Activated CD8-positive, alpha-beta memory T cell treated with anti-CD3 and anti-CD28 coated beads for 36 hours (primary cell): ENCODE results near the gene TBX15. TPM values are rescaled to one million over a fixed set of nuclear protein-coding genes. Genes with fewer than 3 reads are reported as not detected.

Experiments used
- CTCF ChIA-PET: fragments of 350-600 bp; sonication (Branson Sonifier 250); formaldehyde crosslinking; loops from one replicate; lab custom pipeline; 2021; ENCODE audit warnings: antibody characterized with exemption; lab: Charles Lee
- POLR2A ChIA-PET: fragments of 350-600 bp; sonication (Branson Sonifier 250); formaldehyde crosslinking; loops from one replicate; lab custom pipeline; 2021; ENCODE audit warnings: antibody characterized with exemption; lab: Charles Lee
- total RNA-seq, 2 experiments: library from RNA; stranded (reverse); gene quantifications; one replicate each; pipeline ENCODE4 v1.2.3, GENCODE V29; 2021

TBX15 gene
- total RNA-seq, 2 experiments from 2014 or later = not detected

- POLR2A ChIA-PET = no interaction called here
These were observed 75.6 kb downstream of the TBX15 start for GRCh38 chr1:118912574-118912973.

GRCh38 chr1:118911571-118911970 is 76.6 kb downstream of the TBX15 start:
- CTCF ChIA-PET = no interaction called here
- POLR2A ChIA-PET = no interaction called here

More at GRCh38 chr1:118912574-118912973, 75.6 kb downstream of the TBX15 start:
- CTCF ChIA-PET = no interaction called here

- ChIA-PET CTCF (no interaction called here), POLR2A (no interaction called here)
These were observed 80.7 kb downstream of the TBX15 start for GRCh38 chr1:118907466-118907865.

GRCh38 chr1:118905671-118906070 is 82.5 kb downstream of the TBX15 start:
- POLR2A ChIA-PET = no interaction called here
- CTCF ChIA-PET = no interaction called here

GRCh38 chr1:118905196-118905595 is 82.9 kb downstream of the TBX15 start:
- ChIA-PET CTCF (no interaction called here), POLR2A (no interaction called here)

GRCh38 chr1:118902711-118903191 is 85.4 kb downstream of the TBX15 start:
- ChIA-PET CTCF (no interaction called here), POLR2A (no interaction called here)

- ChIA-PET CTCF (no interaction called here), POLR2A (no interaction called here)
These were observed 85.8 kb downstream of the TBX15 start for GRCh38 chr1:118902299-118902698.

- POLR2A ChIA-PET = no interaction called here
- CTCF ChIA-PET = no interaction called here
These were observed 87.3 kb downstream of the TBX15 start for GRCh38 chr1:118900643-118901440.

- ChIA-PET CTCF (no interaction called here), POLR2A (no interaction called here)
These were observed 88.8 kb downstream of the TBX15 start for GRCh38 chr1:118899340-118899739.

- ChIA-PET POLR2A (no interaction called here), CTCF (no interaction called here)
These were observed 89.4 kb downstream of the TBX15 start for GRCh38 chr1:118898712-118899111.

GRCh38 chr1:118896416-118896815 is 91.7 kb downstream of the TBX15 start:
- POLR2A ChIA-PET = no interaction called here
- CTCF ChIA-PET = no interaction called here

- ChIA-PET CTCF (no interaction called here), POLR2A (no interaction called here)
These were observed 93.3 kb downstream of the TBX15 start for GRCh38 chr1:118894836-118895235.

- ChIA-PET POLR2A (no interaction called here), CTCF (no interaction called here)
These were observed 97.2 kb downstream of the TBX15 start for GRCh38 chr1:118890851-118891384.

- ChIA-PET CTCF (no interaction called here), POLR2A (no interaction called here)
These were observed 103.2 kb downstream of the TBX15 start for GRCh38 chr1:118884946-118885345.

GRCh38 chr1:118881751-118882150 is 106.4 kb downstream of the TBX15 start:
- CTCF ChIA-PET = no interaction called here
- POLR2A ChIA-PET = no interaction called here

- CTCF ChIA-PET = no interaction called here
These were observed 109.5 kb downstream of the TBX15 start for GRCh38 chr1:118878661-118879060.

GRCh38 chr1:118877668-118878396 is 110.3 kb downstream of the TBX15 start:
- ChIA-PET CTCF (no interaction called here), POLR2A (no interaction called here)

More at GRCh38 chr1:118878661-118879060, 109.5 kb downstream of the TBX15 start:
- POLR2A ChIA-PET = no interaction called here

- POLR2A ChIA-PET = no interaction called here
- CTCF ChIA-PET = no interaction called here
These were observed 116.5 kb downstream of the TBX15 start for GRCh38 chr1:118871582-118872171.

GRCh38 chr1:118868387-118868786 is 119.8 kb downstream of the TBX15 start:
- CTCF ChIA-PET = no interaction called here
- POLR2A ChIA-PET = no interaction called here

- ChIA-PET POLR2A (no interaction called here), CTCF (no interaction called here)
These were observed 121.8 kb downstream of the TBX15 start for GRCh38 chr1:118866330-118866729.
